CD14-positive monocyte (primary cell): ENCODE results near the gene FRMD3. TPM values are rescaled to one million over a fixed set of nuclear protein-coding genes. Genes with fewer than 3 reads are reported as not detected.

Experiments
- DNase-seq, 3 donors: peaks; one replicate each; pipeline ENCODE4 v3.0.0-alpha.2; 2011 to 2022
- H2AFZ ChIP-seq: 2 replicates; pipeline ENCODE4 v1.6.0; 2012; ENCODE audit warnings: mild to moderate bottlenecking, low read depth, low read length, inconsistent platforms; ENCODE audit not compliant: insufficient read depth, poor library complexity, severe bottlenecking
- H3K27ac ChIP-seq, 2 donors: 1 replicate in 1 of 2; 2 replicates in 1 of 2; pipeline ENCODE4 v1.5.1; 2012 to 2013; ENCODE audit warnings: low read length in 2 of 2, control low read depth in 1 of 2, inconsistent platforms in 1 of 2, low read depth in 1 of 2, mild to moderate bottlenecking in 1 of 2
- H3K27me3 ChIP-seq, 2 donors: one replicate each; pipeline versions ENCODE4 v1.6.0 to v1.6.1; 2011 to 2013; ENCODE audit warnings: low read length in 2 of 2; ENCODE audit not compliant: control insufficient read depth in 2 of 2, insufficient read depth in 2 of 2
- H3K36me3 ChIP-seq, 2 donors: replicated peaks in 1 of 2; 1 replicate in 1 of 2; 2 replicates in 1 of 2; pipeline versions ENCODE4 v1.5.1 to v1.6.1; 2012 to 2013; ENCODE audit warnings: low read length in 2 of 2, control low read depth in 1 of 2, inconsistent platforms in 1 of 2, mild to moderate bottlenecking in 1 of 2; ENCODE audit not compliant: insufficient read depth in 2 of 2, control insufficient read depth in 1 of 2
- H3K4me1 ChIP-seq, 2 donors: 1 replicate in 1 of 2; 2 replicates in 1 of 2; pipeline versions ENCODE4 v1.5.1 to v1.6.1; 2012 to 2013; ENCODE audit warnings: low read length in 2 of 2, control low read depth in 1 of 2, inconsistent platforms in 1 of 2, mild to moderate bottlenecking in 1 of 2, moderate library complexity in 1 of 2; ENCODE audit not compliant: insufficient read depth in 2 of 2, control insufficient read depth in 1 of 2
- H3K4me2 ChIP-seq: replicated peaks from 2 replicates; pipeline ENCODE3; 2012; ENCODE audit warnings: low read length, moderate library complexity, mild to moderate bottlenecking; ENCODE audit not compliant: poor library complexity, severe bottlenecking; ENCODE audit errors: extremely low read depth
- H3K4me3 ChIP-seq, 3 experiments: fragments of 200-600 bp in 1 of 3; sonication (generic) in 1 of 3; replicated peaks in 1 of 3; 1 replicate in 2 of 3; 2 replicates in 1 of 3; pipeline ENCODE4 v1.5.1; 2011 to 2013; ENCODE audit warnings: low read length in 3 of 3, mild to moderate bottlenecking in 3 of 3, control low read depth in 2 of 3, low read depth in 2 of 3, inconsistent platforms in 1 of 3, moderate library complexity in 1 of 3
- H3K79me2 ChIP-seq: 2 replicates; pipeline ENCODE4 v1.6.0; 2012; ENCODE audit warnings: mild to moderate bottlenecking, control low read depth, inconsistent platforms, low read length, moderate library complexity; ENCODE audit not compliant: insufficient read depth
- H3K9ac ChIP-seq: 2 replicates; pipeline ENCODE4 v1.6.0; 2017; ENCODE audit warnings: low read length, mild to moderate bottlenecking; ENCODE audit not compliant: insufficient read depth, poor library complexity, severe bottlenecking
- H3K9me3 ChIP-seq, 2 donors: replicated peaks in 1 of 2; 1 replicate in 1 of 2; 2 replicates in 1 of 2; pipeline versions ENCODE4 v1.5.1 to v1.6.1; 2012 to 2013; ENCODE audit warnings: low read length in 2 of 2, control low read depth in 1 of 2; ENCODE audit not compliant: control insufficient read depth in 1 of 2, insufficient read depth in 1 of 2
- H4K20me1 ChIP-seq: 2 replicates; pipeline ENCODE4 v1.6.0; 2012; ENCODE audit warnings: mild to moderate bottlenecking, low read length, control low read depth, moderate library complexity; ENCODE audit not compliant: insufficient read depth
- H3K27ac Mint-ChIP-seq, 7 donors: one replicate each; pipeline ENCODE4 v1.8.0; 2020; ENCODE audit warnings: mild to moderate bottlenecking in 7 of 7, mixed read lengths in 7 of 7, moderate library complexity in 6 of 7, inconsistent platforms in 2 of 7
- H3K27me3 Mint-ChIP-seq, 3 donors: one replicate each; pipeline ENCODE4 v1.8.0; 2021 to 2022; ENCODE audit warnings: low read depth in 3 of 3, mild to moderate bottlenecking in 3 of 3, mixed read lengths in 3 of 3, moderate library complexity in 3 of 3, inconsistent platforms in 1 of 3
- H3K36me3 Mint-ChIP-seq, 2 donors: one replicate each; pipeline ENCODE4 v1.8.0; 2020; ENCODE audit warnings: mixed read lengths in 2 of 2, inconsistent platforms in 1 of 2, mild to moderate bottlenecking in 1 of 2
- H3K4me1 Mint-ChIP-seq: one replicate; pipeline ENCODE4 v1.8.0; 2020; ENCODE audit warnings: mild to moderate bottlenecking, mixed read lengths
- H3K4me3 Mint-ChIP-seq, 2 donors: one replicate each; pipeline ENCODE4 v1.8.0; 2020; ENCODE audit warnings: mild to moderate bottlenecking in 2 of 2, mixed read lengths in 2 of 2, moderate library complexity in 1 of 2
- H3K9me3 Mint-ChIP-seq, 7 donors: one replicate each; pipeline ENCODE4 v1.8.0; 2020 to 2022; ENCODE audit warnings: mixed read lengths in 7 of 7, mild to moderate bottlenecking in 6 of 7, moderate library complexity in 6 of 7, inconsistent platforms in 2 of 7
- CTCF ChIP-seq: fragments of 200-600 bp; IDR thresholded peaks from one replicate; pipeline ENCODE4 v1.8.0; 2022; ENCODE audit warnings: antibody characterized with exemption, mild to moderate bottlenecking
- WGBS: methylation state at CpG from one replicate; pipeline ENCODE4 v1.1.5; 2013; ENCODE audit warnings: missing lambda C conversion rate; ENCODE audit not compliant: insufficient coverage; 5-methylcytosine and 5-hydroxymethylcytosine counted together
- intact Hi-C, 2 donors: fragments of 100-400 bp; cut with micrococcal nuclease; formaldehyde crosslinking; loops; one replicate each; pipeline versions ENCODE4 v1.15.0 to v1.15.1; 2023
- polyA plus RNA-seq, 3 donors: library from polyadenylated mRNA; depleted of rRNA in 1 of 3; unstranded in 2 of 3; stranded (reverse) in 1 of 3; fragments of 300-500 nt in 2 of 3; fragments of >200 nt in 1 of 3; fragmentation: Illumina TruSeq in 2 of 3; gene quantifications; 1 replicate in 2 of 3; 2 replicates in 1 of 3; pipeline ENCODE4 v1.2.3, GENCODE V29; 2012 to 2021

FRMD3 gene
- polyA plus RNA-seq, 3 donors, result 2.8 to 9.8 (median 4.2) TPM

GRCh38 chr9:83469722-83470121 lies 68.5 kb downstream of the FRMD3 start:
- Histone ChIP-seq H3K4me2 (no peak overlapping the region), H3K9ac (no peak overlapping the region), H3K4me1 (peaks cover 59 to 66% of the 10 kb centered on the region in 2 donors), H3K79me2 (peaks cover 14% of the 10 kb centered on the region), H3K27me3 (no peaks in the 10 kb centered on the region), H3K36me3 (no peaks in the 10 kb centered on the region), H3K9me3 (no peaks in the 10 kb centered on the region), H2AFZ (no peak overlapping the region), H4K20me1 (no peaks in the 10 kb centered on the region), H3K4me3 (no peak overlapping the region), H3K27ac (no peak overlapping the region)
- intact Hi-C loops, result loop anchor here (5.0 to 10.0 kb wide), 4 partner anchors 38 to 238 kb away; partner anchors contain the start of genes FRMD3 (in 1 of the 2) and UBQLN1 (in 1 of the 2)
- peaks cover 0 to 6% (median 0%) of the 10 kb centered on the region in 7 donors for H3K9me3 Mint-ChIP-seq
- no peak for TF ChIP-seq CTCF
- H3K27me3 Mint-ChIP-seq, result no peaks in the 10 kb centered on the region
- H3K4me3 Mint-ChIP-seq, result no peak overlapping the region
- H3K4me1 Mint-ChIP-seq, result peaks cover 70% of the 10 kb centered on the region
- WGBS, result 92% methylated on average over 2 of the region's 7 CpGs
- H3K27ac Mint-ChIP-seq, result no peak overlapping the region
- H3K36me3 Mint-ChIP-seq, result peaks cover 0 to 2% of the 10 kb centered on the region in 2 donors
- no peak for DNase-seq

- Histone ChIP-seq H3K27ac (no peak overlapping the region), H3K4me2 (no peak overlapping the region), H3K9me3 (no peaks in the 10 kb centered on the region), H3K27me3 (no peaks in the 10 kb centered on the region), H2AFZ (no peak overlapping the region), H3K79me2 (peaks cover 14% of the 10 kb centered on the region), H3K4me3 (no peak overlapping the region), H3K36me3 (no peaks in the 10 kb centered on the region), H4K20me1 (no peaks in the 10 kb centered on the region), H3K4me1 (peaks cover 50 to 57% of the 10 kb centered on the region in 2 donors), H3K9ac (no peak overlapping the region)
- peaks cover 0 to 2% of the 10 kb centered on the region in 2 donors for H3K36me3 Mint-ChIP-seq
- intact Hi-C loops, result no loop called here
- H3K9me3 Mint-ChIP-seq, result peaks cover 0 to 6% (median 0%) of the 10 kb centered on the region in 7 donors
- peaks cover 62% of the 10 kb centered on the region for H3K4me1 Mint-ChIP-seq
- peak overlapping the region in 1 of 7 donors; percentile 17 for H3K27ac Mint-ChIP-seq
- TF ChIP-seq CTCF, result no peak
- no peak for DNase-seq
- no peaks in the 10 kb centered on the region for H3K27me3 Mint-ChIP-seq
- no peak overlapping the region for H3K4me3 Mint-ChIP-seq
- WGBS, result 100% methylated on average over 1 of the region's 3 CpGs
These were observed 69.4 kb downstream of the FRMD3 start for GRCh38 chr9:83468821-83469220.
